Neural crest cell (in vitro differentiated cells): ENCODE data around the gene P2RX3. TPM values are rescaled to one million over a fixed set of nuclear protein-coding genes. Genes with fewer than 3 reads are reported as not detected.

Experiments
- DNase-seq: peaks from one replicate; pipeline ENCODE4 v3.0.0; 2021; ENCODE audit warnings: low read depth, mixed read lengths, low spot score
- H3K27ac Mint-ChIP-seq: one replicate; pipeline ENCODE4 v1.8.0; 2021; ENCODE audit warnings: mild to moderate bottlenecking, mixed read lengths; ENCODE audit not compliant: unreplicated experiment
- H3K27me3 Mint-ChIP-seq: 2 replicates; pipeline ENCODE4 v1.8.0; 2021; ENCODE audit warnings: low read depth, mild to moderate bottlenecking, mixed read lengths
- H3K36me3 Mint-ChIP-seq: 2 replicates; pipeline ENCODE4 v1.8.0; 2021; ENCODE audit warnings: low read depth, mild to moderate bottlenecking, mixed read lengths
- H3K4me1 Mint-ChIP-seq: 2 replicates; pipeline ENCODE4 v1.8.0; 2021; ENCODE audit warnings: mixed read lengths
- H3K4me3 Mint-ChIP-seq: one replicate; pipeline ENCODE4 v1.8.0; 2021; ENCODE audit warnings: mild to moderate bottlenecking, mixed read lengths
- H3K9me3 Mint-ChIP-seq: 2 replicates; pipeline ENCODE4 v1.8.0; 2021; ENCODE audit warnings: mixed read lengths
- CTCF ChIP-seq: fragments of 200-600 bp; sonication (generic); conservative IDR thresholded peaks from 2 replicates; pipeline ENCODE4 v1.5.0; 2021; ENCODE audit warnings: antibody characterized with exemption, mild to moderate bottlenecking
- total RNA-seq: library from RNA; stranded (reverse); gene quantifications from 2 replicates; pipeline ENCODE4 v1.2.1, GENCODE V29; 2021

Gene P2RX3
- total RNA-seq, 1 donor from 2014 or later, result 14.3 TPM

- H3K36me3 Mint-ChIP-seq, result no peaks in the 10 kb centered on the region
- H3K4me1 Mint-ChIP-seq, result peaks cover 47% of the 10 kb centered on the region
- DNase-seq, result no peak
- TF ChIP-seq CTCF, result no peak
- H3K27me3 Mint-ChIP-seq, result no peaks in the 10 kb centered on the region
- H3K4me3 Mint-ChIP-seq, result peak overlapping the region; percentile 84
- H3K9me3 Mint-ChIP-seq, result no peaks in the 10 kb centered on the region
- H3K27ac Mint-ChIP-seq, result no peak overlapping the region
Measured at GRCh38 chr11:57339328-57339727, 1.2 kb downstream of the P2RX3 start.

DNA sequence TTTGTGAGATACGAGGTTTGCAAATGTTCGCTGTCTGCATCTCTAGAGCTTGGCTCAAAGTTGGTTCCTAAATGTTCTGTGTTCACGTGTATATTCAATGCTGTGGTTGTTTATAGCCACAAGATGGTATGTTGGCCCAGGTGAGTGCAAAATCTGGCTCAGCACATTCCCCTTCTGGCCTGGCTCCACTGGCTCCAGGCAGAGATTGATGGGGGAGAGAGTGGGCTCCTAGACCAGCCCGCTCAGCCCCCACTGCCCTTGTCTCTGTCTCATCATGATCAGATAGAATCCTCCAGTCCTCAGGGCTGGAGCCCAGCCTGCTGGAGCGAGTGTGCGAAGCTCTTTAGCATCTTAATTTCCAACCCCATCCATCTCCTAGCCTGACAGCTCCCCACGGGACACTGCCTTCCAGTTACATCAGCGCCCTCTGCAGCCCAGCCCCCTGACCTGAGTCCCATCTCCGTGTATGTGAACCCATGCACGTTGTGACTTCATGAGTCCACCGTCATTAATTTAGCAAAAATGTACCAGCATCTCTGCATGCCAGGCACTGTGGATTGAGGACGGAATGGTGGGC is 2.0 kb downstream of the P2RX3 start:
- peak; percentile 32 for TF ChIP-seq CTCF
- no peaks in the 10 kb centered on the region for H3K9me3 Mint-ChIP-seq
- DNase-seq, result peak; percentile 39
- peaks cover 39% of the 10 kb centered on the region for H3K4me1 Mint-ChIP-seq
- H3K36me3 Mint-ChIP-seq, result no peaks in the 10 kb centered on the region
- H3K4me3 Mint-ChIP-seq, result peak overlapping the region; percentile 84
- peak overlapping the region; percentile 81 for H3K27ac Mint-ChIP-seq
- H3K27me3 Mint-ChIP-seq, result no peaks in the 10 kb centered on the region

DNA sequence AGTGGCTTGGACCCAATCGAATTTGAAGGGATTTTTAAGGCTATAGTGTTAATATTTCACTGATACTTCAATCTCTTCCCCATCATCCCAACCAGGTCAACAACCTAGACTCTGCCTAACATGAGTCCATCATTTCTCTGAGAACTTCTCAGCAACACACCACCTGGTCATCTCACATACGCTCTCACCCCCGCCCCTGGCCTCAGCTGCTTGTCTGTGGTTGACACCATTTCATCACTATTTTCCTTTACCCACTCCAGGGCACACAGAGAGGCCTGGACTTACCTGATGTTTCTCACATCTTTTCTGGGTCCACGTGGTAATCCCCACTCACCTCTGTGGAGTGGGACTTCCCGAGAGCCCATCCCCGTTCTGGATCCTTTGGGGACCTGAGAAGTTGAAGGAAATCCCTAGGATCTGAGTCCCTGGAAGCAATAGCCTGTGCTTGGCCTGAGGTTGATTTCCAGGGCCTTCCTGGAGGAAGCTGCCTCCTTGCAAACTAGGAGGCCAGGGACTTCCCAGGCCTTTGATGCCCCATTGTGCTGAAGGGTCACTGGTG is 3.2 kb downstream of the P2RX3 start:
- DNase-seq, result no peak
- Mint-ChIP-seq H3K36me3 (no peaks in the 10 kb centered on the region), H3K9me3 (no peaks in the 10 kb centered on the region), H3K4me3 (no peak overlapping the region), H3K27ac (no peak overlapping the region), H3K27me3 (no peaks in the 10 kb centered on the region), H3K4me1 (peaks cover 37% of the 10 kb centered on the region)
- TF ChIP-seq CTCF, result no peak

DNA sequence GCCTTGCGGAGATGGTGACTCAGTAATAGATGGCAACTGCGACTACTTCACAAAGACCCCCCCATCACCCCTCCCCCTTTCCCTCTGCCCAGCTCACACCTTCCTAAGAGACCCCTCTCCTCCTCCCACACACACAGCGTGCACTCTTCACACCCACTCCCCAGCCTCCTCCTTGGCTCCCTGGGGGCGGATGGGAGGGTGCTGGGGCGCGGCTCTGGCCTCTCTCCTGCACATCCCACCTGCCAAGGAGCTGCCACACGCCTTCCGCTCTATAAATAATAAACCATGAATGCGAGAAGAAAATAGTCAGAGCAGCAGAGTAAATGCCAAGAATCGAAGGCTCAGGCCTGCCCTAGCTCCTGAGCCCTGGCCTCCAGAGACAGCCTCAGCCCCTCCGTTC is 4.5 kb downstream of the P2RX3 start:
- Mint-ChIP-seq H3K36me3 (no peaks in the 10 kb centered on the region), H3K27me3 (no peaks in the 10 kb centered on the region), H3K4me3 (no peak overlapping the region), H3K4me1 (peaks cover 34% of the 10 kb centered on the region), H3K27ac (peak overlapping the region; percentile 79), H3K9me3 (no peaks in the 10 kb centered on the region)
- no peak for DNase-seq
- no peak for TF ChIP-seq CTCF

DNA sequence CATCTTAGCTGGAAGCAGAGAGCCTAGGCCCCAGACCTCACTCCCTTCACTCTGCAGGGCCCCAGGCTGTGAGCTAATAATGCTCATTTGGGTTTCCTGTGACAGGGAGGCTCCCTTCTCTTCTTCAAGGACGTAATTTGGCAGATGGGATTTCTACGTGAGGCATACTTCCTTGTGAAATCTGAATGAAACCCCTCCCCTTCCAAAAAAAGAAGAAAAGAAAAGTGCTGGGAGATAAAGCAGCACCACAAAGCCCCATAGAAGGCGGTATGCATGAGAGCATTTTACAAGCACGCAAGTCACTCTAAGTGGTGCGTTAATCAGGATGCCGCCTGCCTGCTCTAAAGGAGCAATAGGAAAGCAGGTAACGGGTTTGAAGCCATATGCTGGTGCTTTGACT is 5.7 kb downstream of the P2RX3 start:
- H3K4me3 Mint-ChIP-seq, result no peak overlapping the region
- H3K27me3 Mint-ChIP-seq, result no peaks in the 10 kb centered on the region
- H3K36me3 Mint-ChIP-seq, result no peaks in the 10 kb centered on the region
- H3K4me1 Mint-ChIP-seq, result peaks cover 33% of the 10 kb centered on the region
- DNase-seq, result no peak
- H3K27ac Mint-ChIP-seq, result peak overlapping the region; percentile 14
- no peak for TF ChIP-seq CTCF
- H3K9me3 Mint-ChIP-seq, result no peaks in the 10 kb centered on the region
